ENCODE results near the gene ZNF652. TPM values are rescaled to one million over a fixed set of nuclear protein-coding genes. Genes with fewer than 3 reads are reported as not detected.

Gene ZNF652
- total RNA-seq, 1 donor from 2014 or later = 52.7 TPM

GRCh38 chr17:49294122-49294521 lies 67.9 kb downstream of the ZNF652 start:
- H3K4me1 Mint-ChIP-seq (ENCODE audit: low read depth) = peaks cover 8% of the 10 kb centered on the region
- no peak overlapping the region for H3K4me3 Mint-ChIP-seq (ENCODE audit: low read depth)
- no peaks in the 10 kb centered on the region for H3K27me3 Mint-ChIP-seq
- no peak for TF ChIP-seq CTCF (IDR thresholded peaks at IDR 0.05; ENCODE audit: unreplicated experiment)
- no peak for DNase-seq (ENCODE audit: low spot score, unreplicated experiment)
- no peak overlapping the region for H3K27ac Mint-ChIP-seq
- H3K9me3 Mint-ChIP-seq (ENCODE audit: low read depth) = no peaks in the 10 kb centered on the region
- H3K36me3 Mint-ChIP-seq (ENCODE audit: insufficient read depth) = peaks cover 5% of the 10 kb centered on the region

- Mint-ChIP-seq H3K27ac (no peak overlapping the region), H3K27me3 (no peaks in the 10 kb centered on the region), H3K36me3 (ENCODE audit: insufficient read depth) (no peaks in the 10 kb centered on the region), H3K4me1 (ENCODE audit: low read depth) (peaks cover 8% of the 10 kb centered on the region), H3K4me3 (ENCODE audit: low read depth) (no peak overlapping the region), H3K9me3 (ENCODE audit: low read depth) (no peaks in the 10 kb centered on the region)
- TF ChIP-seq CTCF (IDR thresholded peaks at IDR 0.05; ENCODE audit: unreplicated experiment) = no peak
- DNase-seq (ENCODE audit: low spot score, unreplicated experiment) = no peak
These were observed 69.1 kb downstream of the ZNF652 start for GRCh38 chr17:49292901-49293300.

DNA sequence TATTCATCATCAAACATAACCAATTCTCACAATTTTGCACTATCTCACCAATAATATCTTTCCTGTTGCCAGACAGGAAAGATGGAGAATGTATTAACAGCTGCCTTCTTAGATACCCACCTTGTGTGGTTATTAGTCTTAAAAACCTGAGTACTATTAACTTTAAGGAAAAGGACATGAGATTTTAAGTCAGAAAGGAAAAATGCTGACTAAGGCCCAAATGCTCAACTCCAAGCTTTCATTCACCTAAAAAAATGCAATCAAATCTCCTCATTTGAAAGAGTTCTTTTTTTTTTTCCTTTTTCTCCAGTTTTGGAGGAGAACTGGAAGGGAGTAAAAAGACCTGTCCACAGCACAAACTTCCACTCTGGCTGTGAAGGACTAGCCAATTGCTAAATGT lies 70.1 kb downstream of the ZNF652 start:
- H3K9me3 Mint-ChIP-seq (ENCODE audit: low read depth) = no peaks in the 10 kb centered on the region
- no peak for DNase-seq (ENCODE audit: low spot score, unreplicated experiment)
- peaks cover 8% of the 10 kb centered on the region for H3K4me1 Mint-ChIP-seq (ENCODE audit: low read depth)
- no peak overlapping the region for H3K4me3 Mint-ChIP-seq (ENCODE audit: low read depth)
- TF ChIP-seq CTCF (IDR thresholded peaks at IDR 0.05; ENCODE audit: unreplicated experiment) = no peak
- H3K27ac Mint-ChIP-seq = no peak overlapping the region
- no peaks in the 10 kb centered on the region for H3K36me3 Mint-ChIP-seq (ENCODE audit: insufficient read depth)
- H3K27me3 Mint-ChIP-seq = no peaks in the 10 kb centered on the region

GRCh38 chr17:49290690-49291359 lies 71.2 kb downstream of the ZNF652 start:
- Mint-ChIP-seq H3K4me1 (ENCODE audit: low read depth) (peaks cover 8% of the 10 kb centered on the region), H3K9me3 (ENCODE audit: low read depth) (no peaks in the 10 kb centered on the region), H3K36me3 (ENCODE audit: insufficient read depth) (no peaks in the 10 kb centered on the region), H3K27me3 (no peaks in the 10 kb centered on the region), H3K27ac (no peak overlapping the region), H3K4me3 (ENCODE audit: low read depth) (no peak overlapping the region)
- peak; percentile 65 for TF ChIP-seq CTCF (IDR thresholded peaks at IDR 0.05; ENCODE audit: unreplicated experiment)
- DNase-seq (ENCODE audit: low spot score, unreplicated experiment) = no peak

- H3K4me3 Mint-ChIP-seq (ENCODE audit: low read depth) = no peak overlapping the region
- TF ChIP-seq CTCF (IDR thresholded peaks at IDR 0.05; ENCODE audit: unreplicated experiment) = no peak
- no peak for DNase-seq (ENCODE audit: low spot score, unreplicated experiment)
These were observed 73.7 kb downstream of the ZNF652 start for GRCh38 chr17:49288388-49288787.

More at GRCh38 chr17:49288388-49288787, 73.7 kb downstream of the ZNF652 start:
- Mint-ChIP-seq H3K9me3 (ENCODE audit: low read depth) (no peaks in the 10 kb centered on the region), H3K4me1 (ENCODE audit: low read depth) (peaks cover 3% of the 10 kb centered on the region), H3K27ac (no peak overlapping the region), H3K36me3 (ENCODE audit: insufficient read depth) (no peaks in the 10 kb centered on the region), H3K27me3 (no peaks in the 10 kb centered on the region)
